ENCODE results near the gene PIGT. TPM values are rescaled to one million over a fixed set of nuclear protein-coding genes. Genes with fewer than 3 reads are reported as not detected.

The PIGT gene
- total and polyA plus RNA-seq, 2 experiments from 2014 or later: 84.6 to 150 TPM

GRCh38 chr20:45433316-45433715 lies 17.4 kb downstream of the PIGT start:
- Histone ChIP-seq H3K4me3 (no peak overlapping the region), H3K27ac (no peak overlapping the region), H3K9me3 (ENCODE audit: low read depth) (no peaks in the 10 kb centered on the region), H3K27me3 (no peaks in the 10 kb centered on the region), H3K36me3 (no peaks in the 10 kb centered on the region), H3K4me1 (ENCODE audit: low read depth) (no peaks in the 10 kb centered on the region)
- peak in 1 of 2 donors; percentile 63 for DNase-seq (ENCODE audit: low read depth in 1 of 2, low spot score in 1 of 2)
- no peak for TF ChIP-seq CTCF (IDR thresholded peaks at IDR 0.05; ENCODE audit: low read depth, low read length)

- Histone ChIP-seq H3K27ac (no peak overlapping the region), H3K36me3 (no peaks in the 10 kb centered on the region), H3K4me1 (ENCODE audit: low read depth) (no peaks in the 10 kb centered on the region), H3K27me3 (no peaks in the 10 kb centered on the region), H3K4me3 (no peak overlapping the region), H3K9me3 (ENCODE audit: low read depth) (no peaks in the 10 kb centered on the region)
- DNase-seq (ENCODE audit: low read depth in 1 of 2, low spot score in 1 of 2): no peak
- no peak for TF ChIP-seq CTCF (IDR thresholded peaks at IDR 0.05; ENCODE audit: low read depth, low read length)
Observed at GRCh38 chr20:45433976-45434375, 18.0 kb downstream of the PIGT start.

GRCh38 chr20:45436732-45437485 lies 21.0 kb downstream of the PIGT start:
- no peaks in the 10 kb centered on the region for H3K36me3 ChIP-seq
- peak; percentile 92 for TF ChIP-seq CTCF (IDR thresholded peaks at IDR 0.05; ENCODE audit: low read depth, low read length)
- H3K9me3 ChIP-seq (ENCODE audit: low read depth): no peaks in the 10 kb centered on the region
- no peaks in the 10 kb centered on the region for H3K4me1 ChIP-seq (ENCODE audit: low read depth)
- no peaks in the 10 kb centered on the region for H3K27me3 ChIP-seq
- peak; percentile 90 to 92 for DNase-seq (ENCODE audit: low read depth in 1 of 2, low spot score in 1 of 2)
- no peak overlapping the region for H3K27ac ChIP-seq
- peak overlapping the region; percentile 31 for H3K4me3 ChIP-seq

- Histone ChIP-seq H3K9me3 (ENCODE audit: low read depth) (no peaks in the 10 kb centered on the region), H3K27ac (no peak overlapping the region), H3K4me1 (ENCODE audit: low read depth) (no peaks in the 10 kb centered on the region), H3K27me3 (no peaks in the 10 kb centered on the region), H3K36me3 (no peaks in the 10 kb centered on the region), H3K4me3 (no peak overlapping the region)
- no peak for DNase-seq (ENCODE audit: low read depth in 1 of 2, low spot score in 1 of 2)
- no peak for TF ChIP-seq CTCF (IDR thresholded peaks at IDR 0.05; ENCODE audit: low read depth, low read length)
Observed at GRCh38 chr20:45440424-45440823, 24.5 kb downstream of the PIGT start.

- no peak for DNase-seq (ENCODE audit: low read depth in 1 of 2, low spot score in 1 of 2)
- Histone ChIP-seq H3K4me1 (ENCODE audit: low read depth) (no peaks in the 10 kb centered on the region), H3K9me3 (ENCODE audit: low read depth) (no peaks in the 10 kb centered on the region), H3K36me3 (no peaks in the 10 kb centered on the region), H3K27me3 (no peaks in the 10 kb centered on the region), H3K27ac (no peak overlapping the region), H3K4me3 (no peak overlapping the region)
- no peak for TF ChIP-seq CTCF (IDR thresholded peaks at IDR 0.05; ENCODE audit: low read depth, low read length)
Observed at GRCh38 chr20:45440891-45441685, 25.1 kb downstream of the PIGT start.
